Neural progenitor cell (in vitro differentiated cells): ENCODE results near the gene ARMH2.

Experiments
- CTCF ChIP-seq: fragments of 200-600 bp; sonication (generic); IDR thresholded peaks from 2 replicates; pipeline ENCODE4 v1.5.1; 2017; ENCODE audit warnings: antibody characterized with exemption, mild to moderate bottlenecking
- EZH2phosphoT487 ChIP-seq: fragments of 200-600 bp; sonication (generic); IDR thresholded peaks from 2 replicates; pipeline ENCODE4 v1.6.1; 2017; ENCODE audit warnings: antibody characterized with exemption

DNA sequence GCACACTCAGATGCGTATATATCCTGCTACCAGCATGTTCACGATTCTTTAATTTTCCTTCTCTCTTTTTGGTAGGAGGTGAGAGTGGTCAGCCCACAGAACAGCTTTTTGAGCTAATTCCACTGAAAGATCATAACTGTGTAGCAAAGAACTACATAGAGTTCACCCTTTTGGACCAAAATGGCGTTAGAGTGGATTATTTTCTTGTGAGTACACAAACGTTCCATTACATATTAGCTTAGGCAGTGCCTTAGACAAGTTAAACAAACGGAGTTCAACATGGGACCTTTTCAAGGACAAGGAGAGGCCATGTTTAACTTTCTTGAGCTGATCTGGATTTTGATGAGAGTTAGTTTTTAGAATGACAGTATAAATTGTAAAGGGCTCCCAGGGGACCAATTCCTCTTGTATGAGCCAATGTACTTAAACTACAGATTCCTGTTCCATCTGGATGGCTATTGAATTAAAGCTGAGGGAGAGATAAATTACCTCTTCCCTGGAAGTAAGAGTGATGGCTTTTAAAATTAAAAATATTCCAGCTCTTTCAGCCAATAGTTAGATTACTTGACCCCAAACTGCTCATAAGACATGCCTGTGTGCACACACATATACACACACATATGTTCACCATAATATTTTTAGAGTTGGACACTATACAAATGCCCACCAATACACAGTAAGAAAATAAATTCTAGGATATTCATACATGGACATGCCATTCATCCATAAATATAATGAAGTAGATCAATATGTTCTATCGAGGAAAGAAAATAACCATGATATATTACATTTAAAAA, 25.6 kb upstream of the ARMH2 start:
- TF ChIP-seq CTCF: no peak
- no peak for TF ChIP-seq EZH2phosphoT487
